ENCODE results near the gene CEACAM16. TPM values are rescaled to one million over a fixed set of nuclear protein-coding genes. Genes with fewer than 3 reads are reported as not detected.
A peak's percentile ranks its signal among the peaks of the same experiment; 100 is the strongest.

The CEACAM16 gene
- total RNA-seq, 1 donor from 2014 or later: not detected

DNA sequence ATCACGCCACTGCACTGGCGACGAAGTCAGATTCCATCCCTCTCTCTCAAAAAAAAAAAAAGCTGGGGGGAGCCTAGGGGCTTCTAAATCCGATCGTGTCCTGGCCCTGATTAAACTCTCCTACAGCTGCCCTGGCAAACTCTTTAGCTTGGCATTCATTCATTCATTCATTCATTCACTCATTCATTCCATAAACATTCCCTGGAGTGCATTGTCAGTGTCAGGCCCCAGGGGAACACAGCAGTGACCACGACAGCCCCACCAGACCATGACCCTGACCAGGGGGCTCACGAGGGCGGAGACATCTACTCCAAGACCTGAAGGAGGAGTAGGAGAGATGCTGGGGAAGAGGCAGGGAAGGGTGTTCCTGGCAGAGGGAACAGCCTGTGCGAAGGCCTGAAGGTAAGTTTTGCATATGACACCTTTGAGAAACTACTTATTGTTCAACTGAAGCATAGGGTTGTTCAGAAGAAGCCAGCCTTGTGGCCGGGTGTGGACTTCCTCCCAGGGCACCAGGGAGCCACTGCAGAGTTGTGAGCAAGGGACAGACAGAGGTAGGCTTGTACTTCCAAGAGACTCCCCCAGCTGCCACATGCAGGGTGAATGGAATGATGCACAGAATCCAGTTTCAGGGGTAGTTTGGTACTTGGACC, 24.5 kb downstream of the CEACAM16 start:
- intact Hi-C loops (cut with DNase I): loop anchor here (5.0 to 10.0 kb wide), 2 partner anchors 34 to 121 kb away; partner anchors contain the start of gene NECTIN2
- H3K9me3 ChIP-seq: no peaks in the 10 kb centered on the region
- no peak overlapping the region for H3K4me3 ChIP-seq
- H3K4me1 ChIP-seq: peaks cover 20% of the 10 kb centered on the region
- TF ChIP-seq POLR2A (IDR thresholded peaks at IDR 0.05): no peak
- TF ChIP-seq, protein P1, sequence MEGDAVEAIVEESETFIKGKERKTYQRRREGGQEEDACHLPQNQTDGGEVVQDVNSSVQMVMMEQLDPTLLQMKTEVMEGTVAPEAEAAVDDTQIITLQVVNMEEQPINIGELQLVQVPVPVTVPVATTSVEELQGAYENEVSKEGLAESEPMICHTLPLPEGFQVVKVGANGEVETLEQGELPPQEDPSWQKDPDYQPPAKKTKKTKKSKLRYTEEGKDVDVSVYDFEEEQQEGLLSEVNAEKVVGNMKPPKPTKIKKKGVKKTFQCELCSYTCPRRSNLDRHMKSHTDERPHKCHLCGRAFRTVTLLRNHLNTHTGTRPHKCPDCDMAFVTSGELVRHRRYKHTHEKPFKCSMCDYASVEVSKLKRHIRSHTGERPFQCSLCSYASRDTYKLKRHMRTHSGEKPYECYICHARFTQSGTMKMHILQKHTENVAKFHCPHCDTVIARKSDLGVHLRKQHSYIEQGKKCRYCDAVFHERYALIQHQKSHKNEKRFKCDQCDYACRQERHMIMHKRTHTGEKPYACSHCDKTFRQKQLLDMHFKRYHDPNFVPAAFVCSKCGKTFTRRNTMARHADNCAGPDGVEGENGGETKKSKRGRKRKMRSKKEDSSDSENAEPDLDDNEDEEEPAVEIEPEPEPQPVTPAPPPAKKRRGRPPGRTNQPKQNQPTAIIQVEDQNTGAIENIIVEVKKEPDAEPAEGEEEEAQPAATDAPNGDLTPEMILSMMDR (IDR thresholded peaks at IDR 0.05): no peak
- no peak for TF ChIP-seq POLR2AphosphoS5 (IDR thresholded peaks at IDR 0.05; ENCODE audit: insufficient read depth in 1 of 2, low read depth in 1 of 2)
- DNase-seq (ENCODE audit: extremely low spot score in 2 of 2): no peak
- no peak overlapping the region for H3K27ac ChIP-seq
- no peaks in the 10 kb centered on the region for H3K36me3 ChIP-seq
- no peaks in the 10 kb centered on the region for H3K27me3 ChIP-seq

DNA sequence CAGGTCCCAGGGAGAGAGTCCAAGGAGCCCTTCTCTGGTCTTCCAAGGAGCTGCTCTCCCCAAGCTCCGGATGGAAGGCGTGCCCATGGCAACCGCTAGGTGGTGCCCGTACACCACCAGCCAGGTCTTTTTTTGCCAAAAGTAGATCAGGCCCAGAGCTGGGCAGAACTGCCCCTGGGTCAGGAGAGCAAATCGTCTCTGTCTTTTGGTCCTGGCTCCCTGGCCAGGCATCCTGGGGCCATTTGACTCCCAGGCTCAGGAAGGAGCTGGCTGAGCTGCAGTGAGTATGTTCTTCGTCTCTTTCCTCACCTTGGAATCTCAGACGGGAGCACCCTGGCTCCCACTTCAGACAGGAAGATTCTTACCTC, 25.0 kb downstream of the CEACAM16 start:
- Histone ChIP-seq H3K4me1 (peaks cover 15% of the 10 kb centered on the region), H3K4me3 (no peak overlapping the region), H3K27me3 (no peaks in the 10 kb centered on the region), H3K9me3 (no peaks in the 10 kb centered on the region), H3K27ac (no peak overlapping the region), H3K36me3 (no peaks in the 10 kb centered on the region)
- intact Hi-C loops (cut with DNase I): loop anchor here (2.0 to 10.0 kb wide), 3 partner anchors 33 to 121 kb away; partner anchors contain the start of gene NECTIN2
- TF ChIP-seq, protein P1 (IDR thresholded peaks at IDR 0.05): peak; percentile 82 to 98 (median 97)
- no peak for TF ChIP-seq POLR2A (IDR thresholded peaks at IDR 0.05)
- peak; percentile 30 to 50 for TF ChIP-seq POLR2AphosphoS5 (IDR thresholded peaks at IDR 0.05; ENCODE audit: insufficient read depth in 1 of 2, low read depth in 1 of 2)
- no peak for DNase-seq (ENCODE audit: extremely low spot score in 2 of 2)

DNA sequence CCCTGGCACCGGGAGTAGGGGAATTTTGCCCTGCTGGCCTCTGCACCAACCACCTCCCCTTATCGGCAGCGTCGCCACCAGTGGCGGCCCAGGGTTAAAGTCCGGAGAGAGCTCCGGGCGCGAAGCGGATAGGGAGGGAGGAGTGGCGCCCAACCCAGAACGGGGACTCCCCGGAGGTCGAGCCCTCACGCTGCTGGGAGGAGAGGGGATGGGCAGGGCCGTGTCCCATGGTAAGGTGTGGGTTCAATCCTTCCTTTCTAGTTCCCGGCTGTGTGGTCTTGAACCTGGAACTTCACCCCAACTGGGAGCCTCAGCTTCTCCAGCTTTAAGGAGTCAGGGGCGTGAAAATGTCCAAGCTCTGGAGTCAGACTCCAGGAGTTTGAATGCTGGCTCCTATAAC, 26.3 kb downstream of the CEACAM16 start:
- Histone ChIP-seq H3K27ac (no peak overlapping the region), H3K36me3 (no peaks in the 10 kb centered on the region), H3K4me1 (peaks cover 9% of the 10 kb centered on the region), H3K27me3 (no peaks in the 10 kb centered on the region), H3K9me3 (no peaks in the 10 kb centered on the region), H3K4me3 (no peak overlapping the region)
- no peak for DNase-seq (ENCODE audit: extremely low spot score in 2 of 2)
- TF ChIP-seq POLR2A (IDR thresholded peaks at IDR 0.05) (no peak), POLR2AphosphoS5 (IDR thresholded peaks at IDR 0.05; ENCODE audit: insufficient read depth in 1 of 2, low read depth in 1 of 2) (no peak)
- TF ChIP-seq, protein P1 (IDR thresholded peaks at IDR 0.05): no peak
- intact Hi-C loops (cut with DNase I): loop anchor here (2.0 to 10.0 kb wide), 2 partner anchors 46 to 120 kb away; partner anchors contain the start of gene NECTIN2

DNA sequence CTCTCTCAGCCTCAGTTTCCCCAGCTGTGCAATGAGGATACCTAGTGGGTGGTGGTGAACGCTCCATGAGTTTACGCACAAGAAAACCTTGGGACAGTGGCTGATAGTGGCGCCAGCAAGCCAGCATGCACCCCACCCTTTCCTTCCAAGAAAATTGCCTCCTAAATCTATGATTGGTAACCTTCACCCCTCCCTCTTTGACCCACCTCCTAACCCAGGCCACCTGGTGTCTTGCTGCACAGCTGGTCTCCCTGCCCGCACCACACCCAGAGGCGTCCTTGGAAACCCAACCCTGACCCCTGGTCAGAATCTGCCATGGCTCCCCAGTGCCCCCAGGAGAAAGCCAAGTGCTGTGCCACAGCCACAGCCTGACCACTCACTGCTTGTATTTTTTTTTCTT, 26.7 kb downstream of the CEACAM16 start:
- intact Hi-C loops (cut with DNase I): loop anchor here (2.0 to 10.0 kb wide), 2 partner anchors 45 to 119 kb away; partner anchors contain the start of gene NECTIN2
- DNase-seq (ENCODE audit: extremely low spot score in 2 of 2): no peak
- TF ChIP-seq POLR2AphosphoS5 (IDR thresholded peaks at IDR 0.05; ENCODE audit: insufficient read depth in 1 of 2, low read depth in 1 of 2) (no peak), POLR2A (IDR thresholded peaks at IDR 0.05) (no peak)
- TF ChIP-seq, protein P1 (IDR thresholded peaks at IDR 0.05): no peak
- no peak overlapping the region for H3K4me3 ChIP-seq
- H3K36me3 ChIP-seq: no peaks in the 10 kb centered on the region
- H3K27ac ChIP-seq: no peak overlapping the region
- peaks cover 9% of the 10 kb centered on the region for H3K4me1 ChIP-seq
- no peaks in the 10 kb centered on the region for H3K27me3 ChIP-seq
- no peaks in the 10 kb centered on the region for H3K9me3 ChIP-seq

DNA sequence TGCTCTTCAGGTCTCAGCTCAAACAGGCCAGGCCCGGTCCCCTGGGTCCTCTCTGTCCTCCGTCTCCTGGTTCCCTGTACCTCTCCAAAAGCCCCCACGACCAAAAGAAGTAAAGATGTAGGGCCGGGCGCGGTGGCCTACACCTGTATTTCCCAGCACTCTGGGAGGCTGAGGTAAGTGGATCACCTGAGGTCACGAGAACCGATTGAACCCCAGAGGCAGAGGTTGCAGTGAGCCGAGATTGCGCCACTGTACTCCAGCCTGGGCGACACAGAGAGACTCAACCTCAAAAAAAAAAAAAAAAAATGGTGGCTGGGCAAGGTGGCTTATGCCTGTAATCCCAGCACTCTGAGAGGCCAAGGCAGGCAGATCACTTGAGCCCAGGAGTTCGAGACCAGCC, 27.5 kb downstream of the CEACAM16 start:
- intact Hi-C loops (cut with DNase I): loop anchor here (10.0 kb wide), 1 partner anchor 118 kb away; the partner anchor contains the start of gene NECTIN2
- Histone ChIP-seq H3K4me3 (no peak overlapping the region), H3K27me3 (no peaks in the 10 kb centered on the region), H3K36me3 (no peaks in the 10 kb centered on the region), H3K4me1 (peaks cover 9% of the 10 kb centered on the region), H3K9me3 (no peaks in the 10 kb centered on the region), H3K27ac (no peak overlapping the region)
- TF ChIP-seq POLR2AphosphoS5 (IDR thresholded peaks at IDR 0.05; ENCODE audit: insufficient read depth in 1 of 2, low read depth in 1 of 2) (no peak), POLR2A (IDR thresholded peaks at IDR 0.05) (no peak)
- TF ChIP-seq, protein P1 (IDR thresholded peaks at IDR 0.05): no peak
- no peak for DNase-seq (ENCODE audit: extremely low spot score in 2 of 2)

All from vagina (tissue), 2 donors.